ENCODE measurements around the gene LTBP2.

LTBP2 gene

GRCh38 chr14:74503938-74504335, 108.1 kb downstream of the LTBP2 start:
- no peak for DNase-seq

GRCh38 chr14:74503291-74503937, 108.6 kb downstream of the LTBP2 start:
- DNase-seq = no peak

- peak; percentile 83 for DNase-seq
These were observed 109.6 kb downstream of the LTBP2 start for GRCh38 chr14:74502236-74503019.

- no peak for DNase-seq
These were observed 110.3 kb downstream of the LTBP2 start for GRCh38 chr14:74501691-74502090.

GRCh38 chr14:74501135-74501614, 110.9 kb downstream of the LTBP2 start:
- peak; percentile 89 for DNase-seq

- DNase-seq = peak; percentile 40
These were observed 111.5 kb downstream of the LTBP2 start for GRCh38 chr14:74500417-74501134.

GRCh38 chr14:74495356-74495755, 116.7 kb downstream of the LTBP2 start:
- DNase-seq = no peak

GRCh38 chr14:74493343-74494261, 118.4 kb downstream of the LTBP2 start, which contains the start of gene ISCA2:
ISCA2 (plus strand) TSS chr14:74493765; CDS start chr14:74493775, 10 bp downstream.
- peak; percentile 98 for DNase-seq

GRCh38 chr14:74492776-74493342, 119.2 kb downstream of the LTBP2 start, which contains the start of gene NPC2:
NPC2 (minus strand) TSS chr14:74493305; CDS start chr14:74493274, 31 bp downstream.
- no peak for DNase-seq

- no peak for DNase-seq
These were observed 119.9 kb downstream of the LTBP2 start for GRCh38 chr14:74491956-74492775.

- DNase-seq = no peak
These were observed 121.6 kb downstream of the LTBP2 start for GRCh38 chr14:74490486-74490885.

GRCh38 chr14:74488786-74489397, 123.1 kb downstream of the LTBP2 start:
- no peak for DNase-seq

- no peak for DNase-seq
These were observed 125.9 kb downstream of the LTBP2 start for GRCh38 chr14:74486164-74486563.

GRCh38 chr14:74483321-74483720, 128.7 kb downstream of the LTBP2 start:
- DNase-seq = no peak

GRCh38 chr14:74482571-74482970, 129.5 kb downstream of the LTBP2 start:
- DNase-seq = no peak

- DNase-seq = no peak
These were observed 132.0 kb downstream of the LTBP2 start for GRCh38 chr14:74480046-74480445.

- peak; percentile 42 for DNase-seq
These were observed 132.9 kb downstream of the LTBP2 start for GRCh38 chr14:74478996-74479635.

GRCh38 chr14:74476607-74477006, 135.4 kb downstream of the LTBP2 start:
- peak; percentile 24 for DNase-seq

GRCh38 chr14:74476107-74476506, 135.9 kb downstream of the LTBP2 start:
- DNase-seq = no peak

- DNase-seq = no peak
These were observed 136.4 kb downstream of the LTBP2 start for GRCh38 chr14:74475678-74476077.
